ENCODE data around the gene ECE2. TPM values are rescaled to one million over a fixed set of nuclear protein-coding genes. Genes with fewer than 3 reads are reported as not detected.

Gene ECE2
- total RNA-seq, 2 experiments from 2014 or later: not detected

- no TSS peak for BruUV-seq (replicated peaks)
- no peak overlapping the region for H3K4me3 ChIP-seq (ENCODE audit: low read depth, low read length, poor library complexity, severe bottlenecking)
- H3K9me3 ChIP-seq (ENCODE audit: low read length): no peaks in the 10 kb centered on the region
- intact Hi-C loops (cut with micrococcal nuclease; ENCODE audit: unreplicated experiment): no loop called here
- TF ChIP-seq, protein P1, sequence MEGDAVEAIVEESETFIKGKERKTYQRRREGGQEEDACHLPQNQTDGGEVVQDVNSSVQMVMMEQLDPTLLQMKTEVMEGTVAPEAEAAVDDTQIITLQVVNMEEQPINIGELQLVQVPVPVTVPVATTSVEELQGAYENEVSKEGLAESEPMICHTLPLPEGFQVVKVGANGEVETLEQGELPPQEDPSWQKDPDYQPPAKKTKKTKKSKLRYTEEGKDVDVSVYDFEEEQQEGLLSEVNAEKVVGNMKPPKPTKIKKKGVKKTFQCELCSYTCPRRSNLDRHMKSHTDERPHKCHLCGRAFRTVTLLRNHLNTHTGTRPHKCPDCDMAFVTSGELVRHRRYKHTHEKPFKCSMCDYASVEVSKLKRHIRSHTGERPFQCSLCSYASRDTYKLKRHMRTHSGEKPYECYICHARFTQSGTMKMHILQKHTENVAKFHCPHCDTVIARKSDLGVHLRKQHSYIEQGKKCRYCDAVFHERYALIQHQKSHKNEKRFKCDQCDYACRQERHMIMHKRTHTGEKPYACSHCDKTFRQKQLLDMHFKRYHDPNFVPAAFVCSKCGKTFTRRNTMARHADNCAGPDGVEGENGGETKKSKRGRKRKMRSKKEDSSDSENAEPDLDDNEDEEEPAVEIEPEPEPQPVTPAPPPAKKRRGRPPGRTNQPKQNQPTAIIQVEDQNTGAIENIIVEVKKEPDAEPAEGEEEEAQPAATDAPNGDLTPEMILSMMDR (conservative IDR thresholded peaks at IDR 0.05; ENCODE audit: low read length): no peak
- TF ChIP-seq EZH2phosphoT487 (IDR thresholded peaks at IDR 0.05; ENCODE audit: borderline replicate concordance, low read depth, low read length): no peak
- no peaks in the 10 kb centered on the region for H4K20me1 ChIP-seq (ENCODE audit: insufficient read depth, low read length)
- no peaks in the 10 kb centered on the region for H3K79me2 ChIP-seq (ENCODE audit: insufficient read depth, low read depth, low read length)
- H3K36me3 ChIP-seq (ENCODE audit: insufficient read depth, low read length): no peaks in the 10 kb centered on the region
- POLR2A ChIA-PET: interaction anchor here (1.2 kb wide), 1 partner anchor 25 kb away, joined by 6 read pairs; no protein-coding TSS in a partner anchor
- no peak for DNase-seq (ENCODE audit: low spot score)
- no peak overlapping the region for H3K4me2 ChIP-seq (ENCODE audit: low read length)
- H3K4me1 ChIP-seq (ENCODE audit: insufficient read depth, low read length, poor library complexity, severe bottlenecking): peaks cover 7% of the 10 kb centered on the region
- H3K9me2 ChIP-seq (ENCODE audit: insufficient read depth, low read length): no peaks in the 10 kb centered on the region
- CTCF ChIA-PET (ENCODE audit: unreplicated experiment): interaction anchor here (0.6 to 1.6 kb wide), 3 partner anchors 8 to 211 kb away, joined by 3 to 13 read pairs (median 3); partner anchors contain the start of gene ABCC5
- H3K27ac ChIP-seq (ENCODE audit: low read depth, low read length, poor library complexity, severe bottlenecking): no peak overlapping the region
- H2AFZ ChIP-seq (ENCODE audit: low read length): no peak overlapping the region
Measured at GRCh38 chr3:184228376-184229137, 47.3 kb upstream of the ECE2 start.

DNA sequence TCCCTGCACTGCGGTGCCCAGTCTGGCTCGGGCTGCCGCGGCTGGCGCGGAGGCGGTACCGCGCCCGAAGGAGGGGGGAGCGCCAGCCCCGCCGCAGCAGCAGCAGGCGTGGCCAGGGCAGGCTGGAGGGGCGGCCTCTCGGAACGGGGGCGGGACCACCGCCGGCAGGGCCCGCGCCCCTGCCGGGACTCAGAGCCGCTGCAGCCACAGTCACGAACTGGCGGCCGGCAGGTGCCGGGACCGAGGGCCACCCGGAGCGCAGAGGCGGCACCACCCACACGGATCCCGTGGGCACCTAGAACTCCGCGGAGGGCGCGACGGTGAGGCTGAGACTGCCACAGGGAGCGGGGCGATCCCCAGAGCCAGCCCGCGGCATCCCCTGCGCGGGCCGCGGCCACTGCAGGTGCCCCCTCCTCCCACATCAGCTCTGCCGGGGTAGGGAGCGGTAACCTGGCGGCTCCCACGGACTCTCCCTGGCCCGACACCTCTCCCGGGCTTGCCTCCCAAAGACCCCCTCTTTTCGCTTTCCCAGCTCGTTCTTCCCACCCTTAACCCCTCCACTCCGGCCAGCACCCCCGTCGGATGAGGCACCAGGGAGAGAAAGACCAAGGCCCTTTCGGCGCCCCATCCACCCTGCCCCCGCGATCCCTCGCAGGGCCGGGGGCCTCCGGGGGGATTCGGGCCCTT is 46.3 kb upstream of the ECE2 start, which contains the start of gene VWA5B2:
Gene VWA5B2 (plus strand): TSS at position 192 of the 687 bp plus-strand sequence. CDS start 944 bp downstream, outside the sequence.
- Histone ChIP-seq H3K36me3 (ENCODE audit: insufficient read depth, low read length) (no peaks in the 10 kb centered on the region), H3K27ac (ENCODE audit: low read depth, low read length, poor library complexity, severe bottlenecking) (no peak within 1 kb of the TSS), H2AFZ (ENCODE audit: low read length) (no peak within 1 kb of the TSS), H3K9me3 (ENCODE audit: low read length) (no peaks in the 10 kb centered on the region), H3K4me1 (ENCODE audit: insufficient read depth, low read length, poor library complexity, severe bottlenecking) (peaks cover 7% of the 10 kb centered on the region), H3K4me2 (ENCODE audit: low read length) (peak within 1 kb of the TSS; percentile 50; the same call in 1 of the 2 replicates), H4K20me1 (ENCODE audit: insufficient read depth, low read length) (no peaks in the 10 kb centered on the region), H3K4me3 (ENCODE audit: low read depth, low read length, poor library complexity, severe bottlenecking) (peak within 1 kb of the TSS; percentile 9), H3K9me2 (ENCODE audit: insufficient read depth, low read length) (no peaks in the 10 kb centered on the region), H3K79me2 (ENCODE audit: insufficient read depth, low read depth, low read length) (no peaks in the 10 kb centered on the region)
- POLR2A ChIA-PET: interaction anchor here (0.5 kb wide), 1 partner anchor 22 kb away, joined by 3 read pairs; no protein-coding TSS in a partner anchor
- CTCF ChIA-PET (ENCODE audit: unreplicated experiment): no interaction called here
- no TSS peak for BruUV-seq (replicated peaks)
- intact Hi-C loops (cut with micrococcal nuclease; ENCODE audit: unreplicated experiment): no loop called here
- peak; percentile 35 for DNase-seq (ENCODE audit: low spot score)
- TF ChIP-seq, protein P1 (conservative IDR thresholded peaks at IDR 0.05; ENCODE audit: low read length): no peak
- TF ChIP-seq EZH2phosphoT487 (IDR thresholded peaks at IDR 0.05; ENCODE audit: borderline replicate concordance, low read depth, low read length): no peak

All from OCI-LY7 (cell line).